HG03432 (cell line): Measurements from ENCODE around the gene STAMBPL1.
A peak's percentile ranks its signal among the peaks of the same experiment; 100 is the strongest.
"Not testable (repeated sequence)": the region's sequence is repeated elsewhere in the genome, so short reads cannot be mapped to it uniquely, and the experiment has no call there.

Experiments
- ATAC-seq: cut with Tn5 transposase; IDR thresholded peaks from one replicate; pipeline ENCODE4 v1.9.1; 2021; ENCODE audit warnings: mild to moderate bottlenecking, moderate library complexity; ENCODE audit not compliant: unreplicated experiment

Gene STAMBPL1

GRCh38 chr10:88879534-88880281, at the start of gene STAMBPL1:
TSS of gene STAMBPL1 (plus strand) at chr10:88880245. CDS start at chr10:88901709, 21,464 bp downstream.
- peak; percentile 71 for ATAC-seq

- ATAC-seq, result no peak
Observed at GRCh38 chr10:88830643-88831268, 49.3 kb upstream of the STAMBPL1 start.

GRCh38 chr10:88831709-88832108, 48.3 kb upstream of the STAMBPL1 start:
- no peak for ATAC-seq

DNA sequence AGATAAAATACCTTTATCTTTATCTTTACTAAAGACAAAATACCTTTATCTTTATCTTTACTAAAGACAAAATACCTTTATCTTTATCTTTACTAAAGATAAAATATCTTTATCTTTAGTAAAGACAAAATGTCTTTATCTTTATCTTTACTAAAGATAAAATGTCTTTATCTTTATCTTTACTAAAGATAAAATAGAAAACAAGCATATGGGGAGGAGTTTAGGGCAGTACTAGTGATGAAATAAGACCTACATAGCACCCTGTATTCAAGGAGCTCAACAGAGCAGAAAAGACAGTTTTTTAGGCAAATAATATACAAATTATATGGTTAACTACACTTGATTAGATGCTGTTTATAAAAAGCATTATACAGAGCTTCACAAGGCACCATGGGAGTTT, 47.7 kb upstream of the STAMBPL1 start:
- no peak for ATAC-seq

- ATAC-seq, result no peak
Observed at GRCh38 chr10:88833156-88833555, 46.9 kb upstream of the STAMBPL1 start.

GRCh38 chr10:88833723-88834122, 46.3 kb upstream of the STAMBPL1 start:
- no peak for ATAC-seq

- ATAC-seq, result peak; percentile 87
Observed at GRCh38 chr10:88835096-88835909, 44.7 kb upstream of the STAMBPL1 start.

DNA sequence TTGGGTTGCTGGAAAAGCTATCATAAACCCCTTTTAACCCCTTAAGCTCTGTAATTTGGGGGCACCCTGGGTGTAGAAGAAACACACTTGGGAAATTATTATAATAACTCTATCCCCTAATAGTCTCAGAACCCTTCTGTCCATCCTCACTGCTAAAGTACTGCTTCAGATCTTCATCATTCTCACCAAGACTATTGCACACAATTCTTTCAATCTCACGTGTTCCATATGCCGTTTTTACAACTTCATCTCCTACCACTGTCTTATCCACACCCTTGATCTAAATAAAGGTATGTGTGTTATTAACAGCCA, 44.2 kb upstream of the STAMBPL1 start:
- ATAC-seq, result peak; percentile 11

DNA sequence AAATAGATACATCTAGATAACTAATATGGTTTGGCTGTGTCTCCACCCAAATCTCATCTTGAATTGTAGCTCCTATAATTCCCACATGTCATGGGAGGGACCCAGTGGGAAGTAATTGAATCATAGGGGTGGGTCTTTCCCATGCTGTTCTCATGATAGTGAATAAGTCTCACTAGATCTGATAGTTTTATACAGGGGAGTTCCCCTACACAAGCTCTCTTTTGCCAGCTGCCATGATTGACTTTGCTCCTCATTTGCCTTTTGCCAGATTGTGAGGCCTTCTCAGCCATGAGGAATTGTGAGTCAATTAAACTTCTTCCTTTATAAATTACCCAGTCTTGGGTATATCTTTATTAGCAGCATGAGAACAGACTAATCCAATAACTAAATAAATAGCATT, 42.4 kb upstream of the STAMBPL1 start:
- not testable (repeated sequence) for ATAC-seq

DNA sequence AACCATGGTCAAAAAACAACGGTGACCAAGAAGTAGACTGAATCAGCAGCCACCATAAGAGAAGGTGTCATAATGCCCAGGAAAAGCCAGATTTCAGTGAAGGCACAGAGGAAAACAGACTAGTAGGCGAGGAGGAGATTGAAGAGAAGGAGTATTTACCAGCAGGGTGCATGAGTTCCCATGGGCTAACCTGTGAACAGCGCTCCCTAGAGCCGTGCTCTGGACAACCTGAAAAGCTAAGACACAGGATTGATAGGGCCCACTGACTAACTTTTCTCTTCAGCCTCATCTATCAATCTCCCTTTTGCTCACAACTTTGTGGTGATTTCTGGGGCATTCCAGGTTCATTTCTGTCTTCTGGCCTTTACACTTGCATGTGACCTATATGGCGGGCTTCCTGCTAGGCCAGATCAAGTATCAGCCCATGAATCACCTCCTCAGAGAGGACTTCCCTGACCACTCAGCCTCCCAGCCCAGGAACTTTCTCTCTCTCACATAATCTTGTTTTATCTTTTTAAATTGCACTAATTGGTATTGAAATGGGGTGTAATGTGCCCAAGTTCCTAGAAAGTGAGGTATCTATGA, 41.2 kb upstream of the STAMBPL1 start:
- no peak for ATAC-seq

GRCh38 chr10:88840104-88840503, 39.9 kb upstream of the STAMBPL1 start:
- no peak for ATAC-seq

- ATAC-seq, result no peak
Observed at GRCh38 chr10:88840881-88841280, 39.2 kb upstream of the STAMBPL1 start.

DNA sequence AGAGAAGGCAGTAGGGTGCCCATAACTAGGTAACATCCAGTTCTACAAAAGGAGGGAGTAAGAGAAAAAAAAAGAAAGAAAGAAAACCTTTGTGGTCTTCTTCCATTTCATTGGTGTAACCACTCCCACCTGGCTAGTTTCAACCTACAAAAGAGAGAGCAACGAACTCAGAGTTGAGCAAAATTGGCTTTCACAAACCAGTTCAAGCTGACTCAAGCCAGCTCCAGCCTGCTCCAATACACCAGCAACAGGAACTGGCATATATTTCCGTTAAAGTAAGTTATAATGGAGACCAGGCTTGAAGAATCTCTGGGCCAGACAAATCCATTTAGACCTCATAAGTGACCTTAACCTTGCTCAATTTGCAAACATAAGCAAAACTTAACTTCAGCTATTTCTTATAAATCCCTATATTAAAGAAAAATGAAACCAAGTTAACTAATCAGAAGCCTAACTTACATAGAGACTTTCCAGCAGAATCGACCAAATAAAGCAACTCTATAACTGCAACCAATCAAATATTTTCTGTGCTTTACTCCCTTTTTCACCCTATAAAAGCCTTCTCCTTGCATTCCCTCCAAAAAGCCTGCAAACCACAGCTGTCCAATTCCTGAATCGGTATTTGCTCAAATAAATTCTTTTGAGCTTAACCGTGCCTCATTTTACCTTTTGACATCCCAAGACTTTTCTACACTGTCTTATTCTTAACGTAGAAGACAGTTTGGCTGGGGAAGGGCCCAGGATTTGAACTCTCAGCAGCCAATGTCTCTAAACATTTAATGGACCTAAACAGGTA, 38.5 kb upstream of the STAMBPL1 start:
- no peak for ATAC-seq

GRCh38 chr10:88843171-88843570, 36.9 kb upstream of the STAMBPL1 start:
- no peak for ATAC-seq

- no peak for ATAC-seq
Observed at GRCh38 chr10:88848499-88848898, 31.5 kb upstream of the STAMBPL1 start.

DNA sequence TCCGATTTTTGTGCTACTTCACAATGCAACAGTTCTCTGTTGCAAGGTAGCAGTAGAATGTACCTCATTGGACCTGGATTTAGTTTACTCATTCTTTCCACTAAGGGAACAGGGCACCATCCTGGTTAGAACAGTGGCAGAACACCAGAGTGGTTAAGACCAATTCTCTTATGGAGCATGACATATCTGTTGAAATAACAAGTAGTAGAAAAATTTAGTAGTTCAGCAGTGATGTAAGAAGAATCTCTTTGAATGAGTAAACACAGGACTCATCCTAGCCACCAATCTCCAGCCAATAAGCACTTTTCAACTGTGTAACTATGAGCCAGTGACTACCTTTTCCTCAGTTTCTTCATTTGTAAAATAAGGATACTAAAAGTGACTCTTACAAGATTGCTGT, 30.8 kb upstream of the STAMBPL1 start:
- ATAC-seq, result no peak

DNA sequence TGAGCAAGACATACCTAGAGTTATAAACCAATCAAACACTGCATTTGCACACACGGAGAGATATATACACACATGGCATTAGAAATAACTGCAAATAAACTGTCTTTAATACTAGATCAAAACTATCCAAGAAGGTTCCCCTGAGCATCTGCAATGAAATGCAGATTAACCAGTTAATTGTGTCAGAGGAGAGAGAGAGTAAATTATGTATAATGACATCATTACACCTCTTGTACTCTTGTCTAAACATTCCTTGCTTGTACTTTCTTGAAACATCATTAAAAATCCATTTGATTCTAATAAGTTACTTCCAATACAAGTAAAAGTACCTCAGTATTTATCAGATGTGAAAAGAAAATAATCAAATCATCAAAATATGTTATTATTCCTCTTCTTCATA, 29.3 kb upstream of the STAMBPL1 start:
- no peak for ATAC-seq

DNA sequence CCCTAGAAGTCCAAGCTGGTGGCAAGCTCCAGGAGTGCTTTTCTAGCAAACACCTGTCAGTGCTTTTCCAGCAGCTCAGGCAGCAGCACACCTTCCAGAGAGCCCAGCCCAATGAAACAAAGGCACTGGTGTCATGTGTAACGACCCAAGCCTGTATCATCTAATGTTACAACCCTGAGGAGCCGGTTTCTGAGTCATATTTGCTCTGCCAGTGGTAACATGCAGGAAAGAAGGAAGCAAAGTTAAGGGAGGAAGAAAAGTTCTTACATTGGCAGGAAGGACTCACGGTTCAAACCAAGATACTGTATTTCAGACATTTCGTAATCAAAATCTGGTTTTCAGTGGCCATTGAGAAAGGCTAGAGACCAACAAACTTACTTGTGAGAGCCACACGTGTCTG, 28.3 kb upstream of the STAMBPL1 start, which contains the start of gene ANKRD22:
TSS of gene ANKRD22 (minus strand) at position 139 of the 400 bp plus-strand sequence. CDS start 237 bp downstream, outside the sequence.
- no peak for ATAC-seq

DNA sequence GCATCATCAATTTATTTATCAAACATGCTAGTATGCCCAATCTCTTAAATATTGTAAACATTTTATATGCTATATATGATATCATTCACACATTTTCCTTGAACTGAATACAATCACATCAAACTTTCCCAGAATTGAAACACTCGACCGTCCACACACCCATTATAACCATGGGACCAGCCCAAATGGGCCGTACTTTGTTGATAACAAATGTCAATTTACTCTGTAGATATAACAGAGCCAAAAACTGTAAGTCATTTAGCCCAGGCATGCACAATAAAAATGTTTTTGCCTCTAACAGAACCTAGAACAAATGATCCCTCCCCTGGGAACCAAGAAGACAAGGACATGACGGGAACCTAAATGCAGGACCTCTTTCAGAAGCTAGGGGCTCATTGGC, 27.7 kb upstream of the STAMBPL1 start:
- no peak for ATAC-seq

DNA sequence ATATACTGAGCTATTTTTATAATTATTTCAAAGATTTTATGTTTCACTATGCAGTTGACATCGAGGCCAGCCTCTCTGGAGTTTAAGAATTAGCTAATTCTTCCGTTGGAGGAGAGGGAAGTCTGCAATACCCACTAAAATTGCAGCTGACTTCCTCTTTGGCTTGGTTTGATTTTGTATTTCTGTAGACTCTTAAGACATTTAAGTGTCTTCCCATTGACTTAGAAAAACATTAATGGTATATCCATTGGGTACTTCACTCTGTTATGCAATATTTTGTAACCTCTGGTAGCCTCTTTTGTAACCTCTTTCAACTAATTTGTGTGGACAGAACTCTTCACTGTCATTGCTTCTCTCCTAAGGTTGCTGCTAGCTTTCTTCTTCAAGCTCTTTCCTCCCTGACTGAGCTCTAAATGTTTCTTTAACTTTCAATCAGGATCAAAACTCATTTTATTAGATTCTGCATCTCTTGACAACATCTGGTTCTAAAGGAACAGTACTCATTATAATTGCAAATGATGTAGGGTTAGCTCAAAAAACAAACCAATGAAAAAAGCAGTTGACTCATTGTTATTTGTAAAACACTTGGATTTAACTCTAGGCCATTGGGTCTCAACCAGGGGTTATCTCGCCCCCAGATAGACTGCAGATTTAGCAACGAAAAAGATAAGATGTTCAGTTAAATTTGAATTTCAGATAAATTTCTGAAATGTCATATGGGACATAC, 26.7 kb upstream of the STAMBPL1 start:
- no peak for ATAC-seq
